ENCODE data around the gene MEIS2.
A peak's percentile ranks its signal among the peaks of the same experiment; 100 is the strongest.

Gene MEIS2

GRCh38 chr15:37138591-37139215 is 38.4 kb upstream of the MEIS2 start:
- TF ChIP-seq MYC (IDR thresholded peaks at IDR 0.05; ENCODE audit: low read depth, low read length): no peak
- TF ChIP-seq POLR2A (IDR thresholded peaks at IDR 0.05; ENCODE audit: extremely low read depth, insufficient read length): no peak
- TF ChIP-seq CTCF (IDR thresholded peaks at IDR 0.05; ENCODE audit: low read depth, low read length): no peak
- no peak for TF ChIP-seq MAX (IDR thresholded peaks at IDR 0.05; ENCODE audit: low read depth, low read length)
- peak; percentile 10 for DNase-seq (ENCODE audit: low read depth)
- no peak overlapping the region for H3K4me3 ChIP-seq (ENCODE audit: low read depth, low read length)

- H3K4me3 ChIP-seq (ENCODE audit: low read depth, low read length): no peak overlapping the region
- TF ChIP-seq CTCF (IDR thresholded peaks at IDR 0.05; ENCODE audit: low read depth, low read length) (no peak), POLR2A (IDR thresholded peaks at IDR 0.05; ENCODE audit: extremely low read depth, insufficient read length) (no peak), MAX (IDR thresholded peaks at IDR 0.05; ENCODE audit: low read depth, low read length) (no peak), MYC (IDR thresholded peaks at IDR 0.05; ENCODE audit: low read depth, low read length) (no peak)
- no peak for DNase-seq (ENCODE audit: low read depth)
Measured at GRCh38 chr15:37137221-37137620, 36.9 kb upstream of the MEIS2 start.

- TF ChIP-seq MAX (IDR thresholded peaks at IDR 0.05; ENCODE audit: low read depth, low read length): no peak
- no peak for TF ChIP-seq MYC (IDR thresholded peaks at IDR 0.05; ENCODE audit: low read depth, low read length)
- TF ChIP-seq POLR2A (IDR thresholded peaks at IDR 0.05; ENCODE audit: extremely low read depth, insufficient read length): no peak
- TF ChIP-seq CTCF (IDR thresholded peaks at IDR 0.05; ENCODE audit: low read depth, low read length): no peak
- DNase-seq (ENCODE audit: low read depth): no peak
- H3K4me3 ChIP-seq (ENCODE audit: low read depth, low read length): no peak overlapping the region
Measured at GRCh38 chr15:37136666-37137065, 36.3 kb upstream of the MEIS2 start.

- H3K4me3 ChIP-seq (ENCODE audit: low read depth, low read length): no peak overlapping the region
- DNase-seq (ENCODE audit: low read depth): peak; percentile 28
- TF ChIP-seq MAX (IDR thresholded peaks at IDR 0.05; ENCODE audit: low read depth, low read length): no peak
- peak; percentile 17 for TF ChIP-seq CTCF (IDR thresholded peaks at IDR 0.05; ENCODE audit: low read depth, low read length)
- no peak for TF ChIP-seq POLR2A (IDR thresholded peaks at IDR 0.05; ENCODE audit: extremely low read depth, insufficient read length)
Measured at GRCh38 chr15:37135225-37135624, 34.9 kb upstream of the MEIS2 start.

GRCh38 chr15:37134699-37135131 is 34.4 kb upstream of the MEIS2 start:
- H3K4me3 ChIP-seq (ENCODE audit: low read depth, low read length): no peak overlapping the region
- DNase-seq (ENCODE audit: low read depth): peak; percentile 32
- TF ChIP-seq CTCF (IDR thresholded peaks at IDR 0.05; ENCODE audit: low read depth, low read length) (peak; percentile 45), MAX (IDR thresholded peaks at IDR 0.05; ENCODE audit: low read depth, low read length) (no peak)

All from NB4 (cell line).